GM21737 (cell line): Measurements from ENCODE around the gene FGF1.

Experiments
- ATAC-seq: cut with Tn5 transposase; IDR thresholded peaks from one replicate; pipeline ENCODE4 v1.9.1; 2021; ENCODE audit warnings: mild to moderate bottlenecking, moderate library complexity; ENCODE audit not compliant: unreplicated experiment

Gene FGF1

DNA sequence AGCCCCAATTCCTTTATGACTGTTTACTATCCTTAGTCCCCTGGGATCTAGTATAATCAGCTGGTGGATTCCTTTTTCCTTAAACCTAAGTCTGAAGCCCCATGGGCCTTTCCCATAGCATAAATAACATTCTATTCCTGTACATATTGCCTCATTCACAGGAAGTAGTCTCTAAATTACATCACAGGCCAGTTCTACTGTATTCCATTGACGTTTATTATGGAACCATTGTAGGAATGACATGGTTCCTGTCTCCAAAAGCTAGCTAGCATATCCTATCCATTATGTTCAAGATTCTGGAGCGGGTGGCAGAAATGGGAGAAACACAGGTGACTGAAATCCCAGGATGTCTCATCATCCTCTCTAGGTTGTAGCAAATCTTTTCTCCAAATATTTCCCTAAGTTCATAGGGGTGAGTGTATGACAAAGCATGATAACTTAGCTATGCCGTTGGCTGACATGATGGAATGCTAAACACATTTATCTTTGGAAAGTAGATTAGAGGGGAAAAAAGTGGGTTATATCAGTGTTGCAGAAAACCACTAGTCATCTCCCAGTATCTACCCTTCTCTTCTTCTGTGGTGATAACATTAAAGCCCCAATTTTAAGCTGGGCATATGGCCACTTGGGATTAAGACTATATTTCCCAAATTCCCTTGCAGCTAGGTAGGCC is 140.1 kb downstream of the FGF1 start:
- ATAC-seq, result no peak

GRCh38 chr5:142544946-142545649 is 140.8 kb downstream of the FGF1 start:
- no peak for ATAC-seq

GRCh38 chr5:142544071-142544753 is 141.7 kb downstream of the FGF1 start:
- no peak for ATAC-seq

GRCh38 chr5:142542906-142543305 is 143.0 kb downstream of the FGF1 start:
- ATAC-seq, result no peak
